ENCODE data around the gene OSGEP.

The OSGEP gene

DNA sequence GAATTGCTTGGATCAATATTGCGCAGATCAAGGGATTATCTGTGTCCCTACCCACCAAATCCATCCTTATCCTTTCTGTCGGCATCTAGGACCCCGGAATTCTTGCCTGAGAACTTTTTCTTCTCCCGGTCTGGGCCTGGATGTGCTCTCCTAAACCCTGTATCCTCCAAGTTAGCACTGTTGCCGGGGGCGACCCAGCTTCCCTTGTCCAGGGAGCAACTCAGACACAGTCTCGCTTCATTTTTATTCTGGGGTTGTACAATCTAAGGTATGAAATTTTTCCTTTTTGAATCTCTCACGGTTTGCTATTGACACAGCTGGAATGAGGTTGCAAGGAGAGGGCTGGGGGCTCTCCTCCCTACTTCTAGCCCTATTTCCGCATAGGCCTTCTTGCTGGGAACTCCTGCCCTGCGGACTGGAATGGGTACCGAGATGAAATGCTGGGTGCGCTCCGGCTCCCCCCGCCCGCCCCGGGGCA lies 14.2 kb upstream of the OSGEP start:
- peaks cover 47% of the 10 kb centered on the region for H3K79me2 ChIP-seq (ENCODE audit: control insufficient read depth, low read length)
- H3K27ac ChIP-seq (ENCODE audit: low read depth, low read length), result no peak overlapping the region
- H3K4me1 ChIP-seq (ENCODE audit: control insufficient read depth, low read length), result peaks cover 29% of the 10 kb centered on the region

DNA sequence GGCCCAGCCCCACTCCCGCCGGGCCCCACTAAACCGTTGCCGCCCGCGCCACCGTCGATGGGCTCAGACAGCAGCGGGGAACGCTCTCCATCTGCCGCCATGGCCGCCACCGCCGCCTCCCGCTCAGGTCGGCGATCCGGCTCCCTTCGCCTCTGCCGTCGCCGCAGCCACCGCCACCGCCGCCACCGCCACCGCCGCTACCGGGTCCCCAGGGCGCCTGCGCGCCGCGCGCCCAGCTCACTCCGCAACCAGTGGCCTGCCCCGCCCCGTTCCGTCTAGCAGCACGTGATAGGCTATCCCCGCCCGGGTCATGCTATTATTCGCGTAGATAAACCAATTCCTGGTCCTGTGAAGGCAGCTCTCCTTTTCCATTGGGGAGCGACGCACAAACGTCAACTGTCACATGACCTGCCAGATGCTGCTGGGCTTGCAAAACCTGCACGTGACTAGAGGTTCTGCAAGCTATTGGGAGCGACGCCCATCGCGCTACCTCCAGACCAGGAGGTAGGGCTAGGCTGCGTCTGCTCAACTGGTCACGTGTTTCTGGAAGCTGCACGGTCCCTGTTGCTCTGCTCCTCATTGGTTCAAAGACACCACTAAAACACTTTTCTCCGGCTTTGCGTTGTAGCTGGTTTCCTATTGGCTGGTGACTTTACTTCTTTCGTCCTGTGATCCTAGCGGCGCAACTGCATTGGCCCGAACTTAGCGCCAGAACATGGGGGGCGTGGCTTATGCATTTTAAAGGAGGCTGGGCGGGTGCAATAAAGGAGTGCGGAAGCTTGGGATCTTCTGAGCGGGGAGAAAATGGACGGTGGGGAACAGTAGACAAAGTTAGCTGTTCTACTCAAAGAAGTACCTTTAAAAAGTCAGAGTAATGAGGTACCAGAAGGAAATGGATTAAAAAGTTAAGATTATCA lies 6.9 kb upstream of the OSGEP start, which contains the start of gene PIP4P1:
Gene PIP4P1, minus strand, starts transcription at position 210 of the 917 bp plus-strand sequence. Its CDS starts 109 bp downstream, at position 101.
- Histone ChIP-seq H3K4me3 (ENCODE audit: low read length) (peak within 1 kb of the TSS; percentile 88), H3K9me2 (replicated peaks; ENCODE audit: control insufficient read depth, low read length) (no peaks in the 10 kb centered on the region), H3F3A (ENCODE audit: control insufficient read depth, insufficient read depth) (peaks cover 32% of the 10 kb centered on the region), H3K79me2 (ENCODE audit: control insufficient read depth, low read length) (peaks cover 47% of the 10 kb centered on the region), H3K9me3 (ENCODE audit: control insufficient read depth, insufficient read depth, low read length) (peaks cover 3% of the 10 kb centered on the region; the same call in 1 of the 2 replicates), H3K4me2 (ENCODE audit: low read length) (peak within 1 kb of the TSS; percentile 82), H3K27ac (ENCODE audit: low read depth, low read length) (peak within 1 kb of the TSS; percentile 78), H3K4me1 (ENCODE audit: control insufficient read depth, low read length) (peaks cover 63% of the 10 kb centered on the region), H4K20me1 (ENCODE audit: control insufficient read depth, insufficient read depth, low read depth, low read length) (peaks cover 9% of the 10 kb centered on the region; the same call in 1 of the 2 replicates), H3K36me3 (ENCODE audit: control insufficient read depth, low read length) (peaks cover 43% of the 10 kb centered on the region), H3K27me3 (ENCODE audit: control insufficient read depth, low read length) (no peaks in the 10 kb centered on the region)
- TF ChIP-seq, protein P1, sequence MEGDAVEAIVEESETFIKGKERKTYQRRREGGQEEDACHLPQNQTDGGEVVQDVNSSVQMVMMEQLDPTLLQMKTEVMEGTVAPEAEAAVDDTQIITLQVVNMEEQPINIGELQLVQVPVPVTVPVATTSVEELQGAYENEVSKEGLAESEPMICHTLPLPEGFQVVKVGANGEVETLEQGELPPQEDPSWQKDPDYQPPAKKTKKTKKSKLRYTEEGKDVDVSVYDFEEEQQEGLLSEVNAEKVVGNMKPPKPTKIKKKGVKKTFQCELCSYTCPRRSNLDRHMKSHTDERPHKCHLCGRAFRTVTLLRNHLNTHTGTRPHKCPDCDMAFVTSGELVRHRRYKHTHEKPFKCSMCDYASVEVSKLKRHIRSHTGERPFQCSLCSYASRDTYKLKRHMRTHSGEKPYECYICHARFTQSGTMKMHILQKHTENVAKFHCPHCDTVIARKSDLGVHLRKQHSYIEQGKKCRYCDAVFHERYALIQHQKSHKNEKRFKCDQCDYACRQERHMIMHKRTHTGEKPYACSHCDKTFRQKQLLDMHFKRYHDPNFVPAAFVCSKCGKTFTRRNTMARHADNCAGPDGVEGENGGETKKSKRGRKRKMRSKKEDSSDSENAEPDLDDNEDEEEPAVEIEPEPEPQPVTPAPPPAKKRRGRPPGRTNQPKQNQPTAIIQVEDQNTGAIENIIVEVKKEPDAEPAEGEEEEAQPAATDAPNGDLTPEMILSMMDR (IDR thresholded peaks at IDR 0.05; ENCODE audit: low read depth, low read length, poor library complexity, severe bottlenecking), result no peak
- no peak for TF ChIP-seq EZH2phosphoT487 (IDR thresholded peaks at IDR 0.05; ENCODE audit: borderline replicate concordance, low read length)

More for the DNA sequence above, 14.2 kb upstream of the OSGEP start:
- TF ChIP-seq EZH2phosphoT487 (IDR thresholded peaks at IDR 0.05; ENCODE audit: borderline replicate concordance, low read length), result no peak
- TF ChIP-seq, protein P1 (IDR thresholded peaks at IDR 0.05; ENCODE audit: low read depth, low read length, poor library complexity, severe bottlenecking), result no peak
- H3K36me3 ChIP-seq (ENCODE audit: control insufficient read depth, low read length), result peaks cover 40% of the 10 kb centered on the region
- no peaks in the 10 kb centered on the region for H3F3A ChIP-seq (ENCODE audit: control insufficient read depth, insufficient read depth)
- H3K9me2 ChIP-seq (replicated peaks; ENCODE audit: control insufficient read depth, low read length), result no peaks in the 10 kb centered on the region
- peak overlapping the region; percentile 87 for H3K4me3 ChIP-seq (ENCODE audit: low read length)
- peaks cover 17% of the 10 kb centered on the region for H4K20me1 ChIP-seq (ENCODE audit: control insufficient read depth, insufficient read depth, low read depth, low read length)
- H3K27me3 ChIP-seq (ENCODE audit: control insufficient read depth, low read length), result no peaks in the 10 kb centered on the region
- peak overlapping the region; percentile 86 for H3K4me2 ChIP-seq (ENCODE audit: low read length)
- H3K9me3 ChIP-seq (ENCODE audit: control insufficient read depth, insufficient read depth, low read length), result no peaks in the 10 kb centered on the region

DNA sequence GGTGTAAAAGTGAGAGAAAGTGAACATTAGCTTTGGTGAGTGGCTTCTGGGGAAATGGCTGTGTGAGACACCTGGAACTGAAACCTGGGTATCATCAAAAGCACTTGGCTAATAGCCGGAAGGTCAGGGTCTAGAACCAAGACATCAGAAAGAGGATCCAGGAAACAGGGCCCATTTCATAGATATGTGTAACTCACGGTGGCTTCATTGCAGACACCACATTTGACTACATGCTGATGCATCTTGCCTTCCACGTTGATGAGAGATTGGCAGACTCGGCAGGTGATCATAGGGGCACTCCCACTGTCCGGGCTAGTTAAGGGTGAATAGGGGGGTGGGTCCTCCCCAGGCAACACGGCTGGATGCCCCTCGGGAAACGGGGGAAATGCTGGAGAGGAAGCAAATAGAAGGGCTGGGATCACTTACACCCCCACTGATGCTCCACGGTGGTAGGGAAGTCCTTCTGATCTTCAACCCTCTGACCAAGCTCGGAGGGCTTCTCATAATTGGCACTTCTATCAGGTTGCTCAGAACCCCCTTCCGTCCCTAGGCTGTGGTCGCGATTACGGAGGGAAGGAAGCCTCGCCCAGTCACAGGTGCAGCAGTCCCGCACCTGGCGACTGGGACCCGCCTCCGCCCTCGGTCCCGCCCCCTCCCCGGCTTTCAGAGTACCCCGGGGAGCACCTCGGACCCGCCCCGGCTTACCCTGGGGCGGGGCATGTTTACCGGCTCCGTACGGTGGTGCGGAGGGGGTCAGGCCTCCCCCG lies 6.0 kb upstream of the OSGEP start:
- Histone ChIP-seq H3K79me2 (ENCODE audit: control insufficient read depth, low read length) (peaks cover 55% of the 10 kb centered on the region), H4K20me1 (ENCODE audit: control insufficient read depth, insufficient read depth, low read depth, low read length) (peaks cover 9% of the 10 kb centered on the region; the same call in 1 of the 2 replicates), H3K27ac (ENCODE audit: low read depth, low read length) (peak overlapping the region; percentile 78), H3K4me2 (ENCODE audit: low read length) (peak overlapping the region; percentile 82), H3K4me1 (ENCODE audit: control insufficient read depth, low read length) (peaks cover 69% of the 10 kb centered on the region), H3K27me3 (ENCODE audit: control insufficient read depth, low read length) (no peaks in the 10 kb centered on the region), H3K36me3 (ENCODE audit: control insufficient read depth, low read length) (peaks cover 52% of the 10 kb centered on the region), H3F3A (ENCODE audit: control insufficient read depth, insufficient read depth) (peaks cover 38% of the 10 kb centered on the region), H3K9me3 (ENCODE audit: control insufficient read depth, insufficient read depth, low read length) (peaks cover 3% of the 10 kb centered on the region; the same call in 1 of the 2 replicates), H3K9me2 (replicated peaks; ENCODE audit: control insufficient read depth, low read length) (no peaks in the 10 kb centered on the region), H3K4me3 (ENCODE audit: low read length) (peak overlapping the region; percentile 88)
- TF ChIP-seq, protein P1 (IDR thresholded peaks at IDR 0.05; ENCODE audit: low read depth, low read length, poor library complexity, severe bottlenecking), result no peak
- TF ChIP-seq EZH2phosphoT487 (IDR thresholded peaks at IDR 0.05; ENCODE audit: borderline replicate concordance, low read length), result no peak

Measured in DOHH2 (cell line).